ENCODE results near the gene LRRC28.

Gene LRRC28

DNA sequence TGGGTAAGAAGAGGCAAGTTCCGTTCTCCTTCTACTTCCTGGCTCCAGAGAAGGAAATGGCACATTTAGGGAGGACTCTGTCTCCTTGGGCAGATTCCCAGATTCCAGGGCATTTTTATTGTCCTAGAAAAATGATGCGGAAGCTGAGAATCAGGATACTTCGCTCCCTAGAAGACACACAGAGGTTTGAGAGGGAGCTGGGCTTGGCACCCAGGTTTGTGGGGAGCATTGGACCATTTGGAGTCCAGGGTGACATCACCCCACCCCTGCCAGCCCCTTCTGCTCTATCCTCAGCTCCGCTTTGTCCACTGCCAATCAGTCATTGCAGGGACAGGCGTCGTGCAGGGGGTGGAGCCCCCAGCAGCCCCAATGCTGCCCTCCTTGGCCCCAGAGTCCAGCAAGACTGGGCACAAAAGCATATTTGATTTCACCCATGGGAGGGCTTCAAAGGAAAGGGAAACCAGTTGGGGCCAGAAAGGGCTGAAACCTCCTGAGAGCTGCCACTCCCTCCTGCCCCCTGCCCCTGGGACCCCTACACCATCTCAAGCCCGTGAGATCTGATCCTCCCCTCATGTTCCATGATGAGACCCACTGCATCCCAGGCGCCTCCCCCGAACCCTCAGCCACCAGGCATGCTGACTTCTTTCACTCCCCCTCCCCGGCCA, 184.7 kb downstream of the LRRC28 start:
- in situ Hi-C loops (cut with HindIII; ENCODE audit: low pct_unique_long_range_greater_than_20kb, low sequenced_read_pairs), result no loop called here
- no peak for TF ChIP-seq JUND (IDR thresholded peaks at IDR 0.05; ENCODE audit: low read depth)
- DNase-seq (ENCODE audit: low read depth in 1 of 2, low spot score in 1 of 2), result no peak

DNA sequence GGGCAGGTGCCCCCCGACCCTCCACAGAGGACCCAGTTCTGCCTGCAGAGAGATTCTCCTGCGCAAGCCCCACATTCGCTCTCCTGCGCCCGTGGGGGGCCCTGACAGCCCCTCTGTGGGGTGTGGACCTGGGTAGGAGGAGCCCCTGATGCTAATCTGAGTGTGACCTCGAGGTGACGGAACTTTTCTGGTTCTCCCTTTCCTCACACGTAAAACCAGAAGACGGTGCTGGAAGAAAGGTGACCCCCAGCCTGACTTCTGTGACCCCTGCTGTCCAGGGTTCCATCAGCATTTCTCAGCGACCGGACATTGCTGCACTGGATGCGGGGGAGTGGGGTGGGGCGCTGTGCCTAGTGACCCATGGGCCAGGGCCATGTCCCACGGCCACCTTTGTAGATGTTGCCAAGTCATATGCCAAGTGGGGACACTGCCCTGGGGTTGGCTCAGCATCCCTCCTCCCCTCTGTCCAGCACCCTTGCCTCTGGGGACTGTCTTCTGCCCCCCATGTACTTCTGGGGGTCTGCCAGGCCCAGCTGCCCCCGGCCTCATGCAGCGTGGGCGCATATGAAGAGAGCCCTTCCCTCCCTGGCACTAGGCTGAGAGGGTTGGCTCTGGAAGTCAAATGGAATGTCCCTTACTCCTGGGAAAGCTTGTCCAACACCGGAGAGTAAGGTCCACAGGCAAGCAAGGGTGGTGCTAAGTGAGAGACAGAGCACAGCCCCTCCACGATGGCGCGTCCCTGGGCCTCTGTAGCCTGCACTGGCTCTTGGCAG, 185.4 kb downstream of the LRRC28 start:
- no peak for DNase-seq (ENCODE audit: low read depth in 1 of 2, low spot score in 1 of 2)
- in situ Hi-C loops (cut with HindIII; ENCODE audit: low pct_unique_long_range_greater_than_20kb, low sequenced_read_pairs), result no loop called here
- no peak for TF ChIP-seq JUND (IDR thresholded peaks at IDR 0.05; ENCODE audit: low read depth)

- no peak for TF ChIP-seq JUND (IDR thresholded peaks at IDR 0.05; ENCODE audit: low read depth)
- DNase-seq (ENCODE audit: low read depth in 1 of 2, low spot score in 1 of 2), result no peak
- in situ Hi-C loops (cut with HindIII; ENCODE audit: low pct_unique_long_range_greater_than_20kb, low sequenced_read_pairs), result no loop called here
Observed at GRCh38 chr15:99437315-99438223, 186.3 kb downstream of the LRRC28 start.

DNA sequence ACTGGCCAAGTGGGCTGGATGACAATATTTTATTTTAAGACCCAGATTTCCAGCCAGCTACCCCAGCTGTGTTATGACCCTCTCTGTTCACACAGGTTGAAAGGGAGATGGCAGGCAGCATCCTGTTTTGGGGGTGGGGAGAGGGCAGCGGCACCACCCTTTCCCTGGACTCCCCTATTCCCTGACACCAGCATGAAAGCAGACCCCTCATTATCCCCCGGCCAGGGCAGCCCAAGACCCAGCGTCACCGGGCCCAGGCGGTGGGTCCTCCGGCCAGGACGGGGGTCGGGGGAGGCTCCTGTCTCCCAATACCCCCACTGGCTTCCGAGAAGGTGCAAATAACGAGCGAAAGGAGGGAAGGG, 186.9 kb downstream of the LRRC28 start:
- DNase-seq (ENCODE audit: low read depth in 1 of 2, low spot score in 1 of 2), result no peak
- no peak for TF ChIP-seq JUND (IDR thresholded peaks at IDR 0.05; ENCODE audit: low read depth)
- in situ Hi-C loops (cut with HindIII; ENCODE audit: low pct_unique_long_range_greater_than_20kb, low sequenced_read_pairs), result no loop called here

DNA sequence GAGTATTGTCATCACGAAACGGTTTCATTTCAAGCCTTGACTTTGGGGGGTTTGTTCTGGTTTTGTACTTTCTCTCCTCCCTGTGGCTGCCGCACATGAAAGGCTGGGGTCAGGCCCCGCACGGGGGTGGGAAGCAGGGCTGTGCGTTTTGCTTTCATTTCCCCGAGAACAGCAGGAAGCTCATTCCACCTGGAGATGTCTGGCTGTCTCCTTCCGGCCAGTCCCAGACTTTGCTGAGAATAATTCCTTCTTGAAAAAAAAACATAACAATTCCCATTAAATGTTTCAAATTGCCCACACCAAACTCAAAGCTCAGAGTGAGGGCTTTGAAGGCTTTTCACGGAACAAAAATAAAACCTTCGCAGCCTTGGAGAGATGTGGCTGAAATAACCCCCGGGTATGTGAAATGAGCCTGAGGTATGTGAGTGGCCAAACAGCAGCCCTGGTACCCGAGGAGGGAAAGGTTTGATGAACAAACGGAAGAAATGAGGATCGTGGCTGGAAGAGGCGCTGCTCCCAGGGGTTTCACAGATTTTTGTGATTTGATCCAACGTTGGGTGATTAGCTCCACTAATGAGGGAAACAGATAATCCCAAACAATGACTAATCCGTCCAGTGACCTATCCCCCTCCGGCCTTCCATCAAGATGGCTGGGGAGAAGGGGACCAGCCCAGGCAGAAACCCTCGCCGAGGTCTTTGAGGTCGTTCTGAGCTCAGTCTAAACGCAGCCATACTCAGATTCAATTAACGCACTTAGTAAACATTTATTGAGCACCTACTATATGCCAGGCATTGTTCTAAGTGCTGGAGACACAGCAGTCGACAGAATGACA, 187.6 kb downstream of the LRRC28 start:
- no peak for DNase-seq (ENCODE audit: low read depth in 1 of 2, low spot score in 1 of 2)
- in situ Hi-C loops (cut with HindIII; ENCODE audit: low pct_unique_long_range_greater_than_20kb, low sequenced_read_pairs), result no loop called here
- no peak for TF ChIP-seq JUND (IDR thresholded peaks at IDR 0.05; ENCODE audit: low read depth)

DNA sequence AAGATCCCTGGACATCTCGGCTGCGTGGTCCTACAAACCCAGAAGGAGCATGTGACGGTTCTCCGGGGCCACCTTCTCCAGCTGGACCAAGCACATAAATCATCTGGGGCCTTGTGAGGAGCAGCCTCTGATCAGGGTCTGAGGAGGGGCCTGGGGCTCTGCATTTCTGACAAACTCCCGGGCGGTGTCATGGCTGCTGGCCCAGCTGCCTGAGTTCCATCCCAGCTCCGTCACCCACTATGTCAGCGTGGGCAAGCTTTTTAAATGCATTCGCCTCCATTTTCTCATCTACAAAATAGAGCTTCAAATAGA, 188.2 kb downstream of the LRRC28 start:
- TF ChIP-seq JUND (IDR thresholded peaks at IDR 0.05; ENCODE audit: low read depth), result no peak
- DNase-seq (ENCODE audit: low read depth in 1 of 2, low spot score in 1 of 2), result no peak
- in situ Hi-C loops (cut with HindIII; ENCODE audit: low pct_unique_long_range_greater_than_20kb, low sequenced_read_pairs), result no loop called here

GRCh38 chr15:99440029-99440428, 188.7 kb downstream of the LRRC28 start:
- in situ Hi-C loops (cut with HindIII; ENCODE audit: low pct_unique_long_range_greater_than_20kb, low sequenced_read_pairs), result no loop called here

More at GRCh38 chr15:99440029-99440428, 188.7 kb downstream of the LRRC28 start:
- DNase-seq (ENCODE audit: low read depth in 1 of 2, low spot score in 1 of 2), result no peak
- no peak for TF ChIP-seq JUND (IDR thresholded peaks at IDR 0.05; ENCODE audit: low read depth)
